Measurements from ENCODE around the gene KPNA2. TPM values are rescaled to one million over a fixed set of nuclear protein-coding genes. Genes with fewer than 3 reads are reported as not detected.
A peak's percentile ranks its signal among the peaks of the same experiment; 100 is the strongest.

Gene KPNA2
- total and polyA plus RNA-seq, 7 experiments from 2014 or later: 8.4 to 161 (median 18.7) TPM

DNA sequence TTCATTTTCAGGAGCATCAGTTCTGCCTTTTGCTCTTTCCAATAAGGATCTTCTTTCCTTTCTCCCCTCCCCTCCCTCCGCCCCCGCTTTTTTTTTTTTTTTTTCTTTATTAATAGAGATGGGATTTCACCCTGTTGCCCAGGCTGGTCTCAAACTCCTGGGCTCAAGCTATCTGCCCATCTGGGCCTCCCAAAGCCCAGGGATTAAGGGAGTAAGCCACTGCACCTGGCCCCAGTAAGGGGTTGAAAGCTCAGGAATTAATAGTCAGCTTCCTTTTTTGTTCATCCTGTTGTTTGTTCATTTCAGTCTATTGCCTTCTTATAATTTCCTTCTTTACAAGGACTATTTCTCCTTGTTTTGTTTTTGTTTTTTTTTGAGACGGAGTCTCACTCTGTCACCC lies 31.3 kb upstream of the KPNA2 start:
- Mint-ChIP-seq H3K27me3 (peaks cover 0 to 7% (median 0%) of the 10 kb centered on the region in 5 donors), H3K4me3 (no peak overlapping the region), H3K9me3 (no peaks in the 10 kb centered on the region), H3K27ac (no peak overlapping the region), H3K4me1 (no peaks in the 10 kb centered on the region), H3K36me3 (no peaks in the 10 kb centered on the region)
- H3K4me1 ChIP-seq (ENCODE audit: control insufficient read depth in 2 of 2, insufficient read depth in 2 of 2, low read length in 2 of 2): no peaks in the 10 kb centered on the region
- ChIA-PET CTCF (no interaction called here), POLR2A (no interaction called here)
- DNase-seq (no peak), ATAC-seq (no peak)
- H3K9me3 ChIP-seq (ENCODE audit: control insufficient read depth in 2 of 3, low read length in 3 of 3): no peaks in the 10 kb centered on the region
- no peak overlapping the region for H3K4me3 ChIP-seq (ENCODE audit: low read length)
- no peak overlapping the region for H3K27ac ChIP-seq (ENCODE audit: low read depth, low read length)
- no peaks in the 10 kb centered on the region for H3K27me3 ChIP-seq (ENCODE audit: control insufficient read depth in 2 of 2, insufficient read depth in 2 of 2, low read length in 2 of 2)
- H3K36me3 ChIP-seq (ENCODE audit: control insufficient read depth in 2 of 3, insufficient read depth in 3 of 3, low read length in 3 of 3): no peaks in the 10 kb centered on the region
- intact Hi-C loops (cut with micrococcal nuclease): no loop called here

DNA sequence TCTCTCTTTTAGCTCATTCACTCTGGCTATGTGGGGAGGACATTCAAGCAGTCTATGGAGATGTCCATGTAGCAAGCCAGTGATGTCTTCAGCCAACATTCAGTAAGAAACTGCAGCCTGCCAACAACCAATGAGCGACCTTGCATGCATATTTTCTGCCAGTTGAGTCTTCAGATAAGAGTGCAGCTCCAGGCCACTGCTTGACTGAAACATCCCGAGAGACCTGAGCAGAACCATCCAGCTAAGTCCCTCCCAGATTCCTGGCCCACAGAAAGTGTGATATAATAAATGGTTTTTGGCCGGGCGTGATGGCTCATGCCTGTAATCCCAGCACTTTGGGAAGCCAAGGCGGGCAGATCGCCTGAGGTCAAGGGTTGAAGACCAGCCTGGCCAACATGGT lies 28.7 kb upstream of the KPNA2 start:
- ChIA-PET POLR2A (no interaction called here), CTCF (no interaction called here)
- Mint-ChIP-seq H3K4me1 (peaks cover 0 to 6% (median 4%) of the 10 kb centered on the region in 7 donors), H3K27me3 (peaks cover 0 to 10% (median 0%) of the 10 kb centered on the region in 5 donors), H3K9me3 (no peaks in the 10 kb centered on the region), H3K27ac (no peak overlapping the region), H3K36me3 (no peaks in the 10 kb centered on the region), H3K4me3 (no peak overlapping the region)
- no peak overlapping the region for H3K4me3 ChIP-seq (ENCODE audit: low read length)
- DNase-seq: no peak
- H3K27ac ChIP-seq (ENCODE audit: low read depth, low read length): no peak overlapping the region
- H3K36me3 ChIP-seq (ENCODE audit: control insufficient read depth in 2 of 3, insufficient read depth in 3 of 3, low read length in 3 of 3): no peaks in the 10 kb centered on the region
- H3K9me3 ChIP-seq (ENCODE audit: control insufficient read depth in 2 of 3, low read length in 3 of 3): no peaks in the 10 kb centered on the region
- intact Hi-C loops (cut with micrococcal nuclease): no loop called here
- ATAC-seq: no peak
- H3K27me3 ChIP-seq (ENCODE audit: control insufficient read depth in 2 of 2, insufficient read depth in 2 of 2, low read length in 2 of 2): no peaks in the 10 kb centered on the region
- peaks cover 0 to 4% of the 10 kb centered on the region in 2 donors for H3K4me1 ChIP-seq (ENCODE audit: control insufficient read depth in 2 of 2, insufficient read depth in 2 of 2, low read length in 2 of 2)

DNA sequence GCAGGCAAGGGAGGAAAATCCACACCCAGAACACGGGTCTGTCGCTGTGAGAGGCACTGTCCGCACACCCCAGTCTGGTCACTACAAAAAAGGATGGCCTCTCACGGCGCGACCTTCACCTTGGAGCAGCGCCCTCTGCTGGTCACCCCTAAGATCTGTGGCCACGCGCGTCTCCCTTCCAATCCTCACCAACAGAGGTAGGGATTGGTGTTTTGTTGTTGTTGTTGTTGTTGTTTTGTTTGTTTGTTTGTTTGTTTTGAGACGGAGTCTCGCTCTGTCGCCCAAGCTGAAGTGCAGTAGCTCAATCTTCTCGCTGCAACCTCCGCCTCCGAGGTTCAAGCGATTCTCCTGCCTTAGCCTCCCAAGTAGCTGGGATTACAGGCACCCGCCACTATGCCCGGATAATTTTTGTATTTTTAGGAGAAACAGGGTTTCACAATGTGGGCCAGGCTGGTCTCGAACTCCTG lies 24.3 kb upstream of the KPNA2 start:
- DNase-seq (peak in 7 of 9 donors; percentile 28 to 72 (median 44)), ATAC-seq (peak; percentile 94)
- Mint-ChIP-seq H3K36me3 (no peaks in the 10 kb centered on the region), H3K4me3 (peak overlapping the region in 8 of 10 donors; percentile 6 to 74 (median 44)), H3K27ac (peak overlapping the region in 1 of 9 donors; percentile 30), H3K9me3 (no peaks in the 10 kb centered on the region), H3K27me3 (peaks cover 0 to 22% (median 0%) of the 10 kb centered on the region in 5 donors), H3K4me1 (peaks cover 2 to 8% (median 5%) of the 10 kb centered on the region in 7 donors)
- intact Hi-C loops (cut with micrococcal nuclease): loop anchor here (1.0 to 2.0 kb wide), 3 partner anchors 9 to 48 kb away; no protein-coding TSS in a partner anchor
- H3K9me3 ChIP-seq (ENCODE audit: control insufficient read depth in 2 of 3, low read length in 3 of 3): no peaks in the 10 kb centered on the region
- H3K36me3 ChIP-seq (ENCODE audit: control insufficient read depth in 2 of 3, insufficient read depth in 3 of 3, low read length in 3 of 3): no peaks in the 10 kb centered on the region
- ChIA-PET POLR2A (no interaction called here), CTCF (interaction anchor here (1.0 kb wide), 1 partner anchor 24 kb away, joined by 3 read pairs; no protein-coding TSS in a partner anchor)
- peaks cover 0 to 4% of the 10 kb centered on the region in 2 donors for H3K4me1 ChIP-seq (ENCODE audit: control insufficient read depth in 2 of 2, insufficient read depth in 2 of 2, low read length in 2 of 2)
- no peak overlapping the region for H3K27ac ChIP-seq (ENCODE audit: low read depth, low read length)
- H3K27me3 ChIP-seq (ENCODE audit: control insufficient read depth in 2 of 2, insufficient read depth in 2 of 2, low read length in 2 of 2): no peaks in the 10 kb centered on the region
- peak overlapping the region; percentile 37 for H3K4me3 ChIP-seq (ENCODE audit: low read length)

DNA sequence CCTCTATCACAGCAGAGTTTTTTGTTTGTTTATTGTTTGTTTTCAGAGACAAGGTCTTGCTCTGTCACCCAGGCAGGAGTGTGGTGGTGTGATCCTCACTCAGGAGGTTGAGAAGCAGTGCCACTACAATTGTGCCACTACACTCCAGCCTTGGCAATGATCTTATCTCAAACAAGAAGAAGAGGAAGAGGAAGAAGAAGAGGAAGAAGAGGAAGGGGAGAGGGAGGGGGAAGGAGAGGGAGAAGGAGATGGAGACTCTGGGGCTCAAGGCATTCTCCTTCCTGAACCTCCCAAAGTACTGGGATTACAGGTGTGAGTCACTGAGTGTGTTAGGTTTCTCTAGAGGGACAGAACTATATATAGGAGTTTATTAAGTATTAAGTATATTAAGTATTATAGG lies 22.1 kb upstream of the KPNA2 start:
- peaks cover 0 to 4% of the 10 kb centered on the region in 2 donors for H3K4me1 ChIP-seq (ENCODE audit: control insufficient read depth in 2 of 2, insufficient read depth in 2 of 2, low read length in 2 of 2)
- Mint-ChIP-seq H3K27me3 (peaks cover 0 to 22% (median 0%) of the 10 kb centered on the region in 5 donors), H3K9me3 (no peaks in the 10 kb centered on the region), H3K4me3 (no peak overlapping the region), H3K4me1 (peaks cover 2 to 16% (median 8%) of the 10 kb centered on the region in 7 donors), H3K36me3 (no peaks in the 10 kb centered on the region), H3K27ac (no peak overlapping the region)
- H3K27ac ChIP-seq (ENCODE audit: low read depth, low read length): no peak overlapping the region
- no peaks in the 10 kb centered on the region for H3K36me3 ChIP-seq (ENCODE audit: control insufficient read depth in 2 of 3, insufficient read depth in 3 of 3, low read length in 3 of 3)
- DNase-seq (no peak), ATAC-seq (no peak)
- H3K4me3 ChIP-seq (ENCODE audit: low read length): no peak overlapping the region
- POLR2A ChIA-PET: no interaction called here
- CTCF ChIA-PET: no interaction called here
- no peaks in the 10 kb centered on the region for H3K9me3 ChIP-seq (ENCODE audit: control insufficient read depth in 2 of 3, low read length in 3 of 3)
- H3K27me3 ChIP-seq (ENCODE audit: control insufficient read depth in 2 of 2, insufficient read depth in 2 of 2, low read length in 2 of 2): no peaks in the 10 kb centered on the region
- intact Hi-C loops (cut with micrococcal nuclease): no loop called here

DNA sequence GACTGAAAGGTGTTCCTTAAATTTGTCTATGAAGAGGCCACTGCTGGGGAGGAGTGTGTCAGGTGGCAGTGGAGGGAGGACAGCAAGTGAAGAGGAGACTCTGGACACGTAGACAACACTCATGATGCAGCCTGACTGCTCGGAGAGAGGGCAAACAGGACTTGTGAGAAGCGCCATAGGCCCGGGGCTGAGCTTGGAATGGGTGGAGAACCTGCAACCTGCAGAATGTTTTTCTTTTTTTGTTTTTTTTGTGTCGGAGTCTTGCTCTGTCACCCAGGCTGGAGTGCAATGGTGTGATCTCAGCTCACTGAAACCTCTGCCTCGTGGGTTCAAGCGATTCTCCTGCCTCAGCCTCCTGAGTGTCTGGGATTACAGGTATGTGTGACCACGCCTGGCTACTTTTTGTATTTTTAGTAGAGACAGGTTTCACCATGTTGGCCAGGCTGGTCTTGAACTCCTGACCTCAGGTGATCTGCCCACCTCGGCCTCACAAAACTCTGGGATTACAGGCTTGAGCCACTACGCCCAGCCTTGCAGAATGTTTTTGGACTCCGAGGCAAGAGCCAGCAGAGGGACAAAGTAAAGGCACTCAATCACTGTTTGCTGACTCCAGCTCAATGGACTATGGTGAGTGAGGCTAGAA lies 20.3 kb upstream of the KPNA2 start:
- Mint-ChIP-seq H3K27me3 (peaks cover 0 to 18% (median 0%) of the 10 kb centered on the region in 5 donors), H3K27ac (peak overlapping the region in 3 of 9 donors; percentile 4 to 66 (median 24)), H3K9me3 (peaks cover 0 to 7% (median 0%) of the 10 kb centered on the region in 11 donors), H3K36me3 (peaks cover 0 to 3% (median 0%) of the 10 kb centered on the region in 5 donors), H3K4me3 (peak overlapping the region in 1 of 10 donors; percentile 37), H3K4me1 (peaks cover 9 to 24% (median 16%) of the 10 kb centered on the region in 7 donors)
- no peak for DNase-seq
- intact Hi-C loops (cut with micrococcal nuclease): no loop called here
- no peak for ATAC-seq
- H3K27ac ChIP-seq (ENCODE audit: low read depth, low read length): no peak overlapping the region
- CTCF ChIA-PET: interaction anchor here (0.6 kb wide), 1 partner anchor 12 kb away, joined by 3 read pairs; no protein-coding TSS in a partner anchor
- H3K4me1 ChIP-seq (ENCODE audit: control insufficient read depth in 2 of 2, insufficient read depth in 2 of 2, low read length in 2 of 2): peaks cover 0 to 14% of the 10 kb centered on the region in 2 donors
- H3K9me3 ChIP-seq (ENCODE audit: control insufficient read depth in 2 of 3, low read length in 3 of 3): no peaks in the 10 kb centered on the region
- H3K36me3 ChIP-seq (ENCODE audit: control insufficient read depth in 2 of 3, insufficient read depth in 3 of 3, low read length in 3 of 3): no peaks in the 10 kb centered on the region
- POLR2A ChIA-PET: no interaction called here
- H3K4me3 ChIP-seq (ENCODE audit: low read length): no peak overlapping the region
- no peaks in the 10 kb centered on the region for H3K27me3 ChIP-seq (ENCODE audit: control insufficient read depth in 2 of 2, insufficient read depth in 2 of 2, low read length in 2 of 2)

DNA sequence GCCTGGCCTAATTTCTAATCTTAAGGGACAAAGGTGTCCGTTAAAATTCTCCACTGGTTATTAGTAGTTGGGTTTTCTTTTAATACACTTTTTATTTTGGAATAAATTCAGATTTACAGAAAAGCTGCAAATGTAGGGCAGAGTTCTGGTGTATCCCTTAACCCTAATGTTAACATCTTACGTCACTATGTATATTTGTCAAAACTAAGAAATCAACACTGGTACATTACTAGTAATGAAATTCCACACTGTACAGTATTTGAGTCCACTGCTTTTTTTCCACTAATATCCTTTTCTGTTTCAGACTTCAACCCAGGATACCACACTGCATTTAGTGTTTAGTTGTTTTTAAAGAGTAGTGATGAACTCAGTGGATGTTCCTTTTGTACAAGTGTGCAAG lies 18.7 kb upstream of the KPNA2 start:
- Histone ChIP-seq H3K27ac (ENCODE audit: low read depth, low read length) (no peak overlapping the region), H3K4me3 (ENCODE audit: low read length) (no peak overlapping the region), H3K27me3 (ENCODE audit: control insufficient read depth in 2 of 2, insufficient read depth in 2 of 2, low read length in 2 of 2) (no peaks in the 10 kb centered on the region), H3K36me3 (ENCODE audit: control insufficient read depth in 2 of 3, insufficient read depth in 3 of 3, low read length in 3 of 3) (no peaks in the 10 kb centered on the region), H3K9me3 (ENCODE audit: control insufficient read depth in 2 of 3, low read length in 3 of 3) (no peaks in the 10 kb centered on the region), H3K4me1 (ENCODE audit: control insufficient read depth in 2 of 2, insufficient read depth in 2 of 2, low read length in 2 of 2) (peaks cover 6 to 10% of the 10 kb centered on the region in 2 donors)
- POLR2A ChIA-PET: interaction anchor here (0.6 kb wide), 1 partner anchor 29 kb away, joined by 4 read pairs; no protein-coding TSS in a partner anchor
- peaks cover 0 to 3% (median 0%) of the 10 kb centered on the region in 5 donors for H3K36me3 Mint-ChIP-seq
- CTCF ChIA-PET: no interaction called here
- peak overlapping the region in 1 of 9 donors; percentile 45 for H3K27ac Mint-ChIP-seq
- H3K9me3 Mint-ChIP-seq: peaks cover 0 to 13% (median 0%) of the 10 kb centered on the region in 11 donors
- H3K4me3 Mint-ChIP-seq: no peak overlapping the region
- ATAC-seq (no peak), DNase-seq (no peak)
- intact Hi-C loops (cut with micrococcal nuclease): no loop called here
- H3K27me3 Mint-ChIP-seq: peaks cover 0 to 16% (median 0%) of the 10 kb centered on the region in 5 donors
- H3K4me1 Mint-ChIP-seq: peaks cover 10 to 25% (median 18%) of the 10 kb centered on the region in 7 donors

Measured in naive thymus-derived CD4-positive, alpha-beta T cell (primary cell).